WTC11 (cell line): Measurements from ENCODE around the gene TUBGCP6. TPM values are rescaled to one million over a fixed set of nuclear protein-coding genes. Genes with fewer than 3 reads are reported as not detected.

Experiments used
- ATAC-seq: fragments of 200-7000 bp; cut with Tn5 transposase; 2 replicates; pipeline ENCODE4 v1.10.0; 2021; ENCODE audit warnings: mild to moderate bottlenecking, moderate library complexity
- CTCF ChIA-PET: fragments of 300-600 bp; sonication (Branson Sonifier 250); formaldehyde crosslinking; loops from one replicate; lab custom pipeline; 2021; ENCODE audit warnings: antibody characterized with exemption; lab: Charles Lee
- POLR2A ChIA-PET: fragments of 350-600 bp; sonication (Branson Sonifier 250); formaldehyde crosslinking; loops from one replicate; lab custom pipeline; 2021; ENCODE audit warnings: antibody characterized with exemption; lab: Charles Lee
- DNase-seq: peaks from one replicate; pipeline ENCODE4 v3.0.0; 2021; ENCODE audit warnings: low spot score
- H3K27ac Mint-ChIP-seq: 2 replicates; pipeline ENCODE4 v1.8.0; 2021; ENCODE audit warnings: mixed read lengths
- H3K27me3 Mint-ChIP-seq: 2 replicates; pipeline ENCODE4 v1.8.0; 2021; ENCODE audit warnings: low read depth, mild to moderate bottlenecking, moderate library complexity, mixed read lengths
- H3K36me3 Mint-ChIP-seq: 2 replicates; pipeline ENCODE4 v1.8.0; 2021; ENCODE audit warnings: mixed read lengths
- H3K4me1 Mint-ChIP-seq: 2 replicates; pipeline ENCODE4 v1.8.0; 2022; ENCODE audit warnings: mixed read lengths
- H3K4me3 Mint-ChIP-seq: 2 replicates; pipeline ENCODE4 v1.8.0; 2021; ENCODE audit warnings: mild to moderate bottlenecking, moderate library complexity, mixed read lengths
- H3K9me3 Mint-ChIP-seq: 2 replicates; pipeline ENCODE4 v1.8.0; 2021; ENCODE audit warnings: mixed read lengths
- CREM ChIP-seq: sonication (generic); formaldehyde crosslinking; IDR thresholded peaks from 2 replicates; pipeline ENCODE4 v1.8.1; 2022; ENCODE audit warnings: mild to moderate bottlenecking, missing genetic modification reagents, moderate library complexity
- E2F4 ChIP-seq: sonication (generic); formaldehyde crosslinking; IDR thresholded peaks from 2 replicates; pipeline ENCODE4 v1.8.1; 2022; ENCODE audit warnings: low read depth, mild to moderate bottlenecking, moderate library complexity, missing genetic modification reagents, borderline replicate concordance
- ERG ChIP-seq: fragments of 250-450 bp; sonication (Bioruptor Pico); IDR thresholded peaks from 2 replicates; pipeline ENCODE4 v1.8.0; 2021; ENCODE audit warnings: mild to moderate bottlenecking
- ETV6 ChIP-seq: sonication (generic); formaldehyde crosslinking; IDR thresholded peaks from 2 replicates; pipeline ENCODE4 v1.8.1; 2022; ENCODE audit warnings: mild to moderate bottlenecking, missing genetic modification reagents
- GABPB1 ChIP-seq: sonication (generic); formaldehyde crosslinking; IDR thresholded peaks from 2 replicates; pipeline ENCODE4 v1.8.1; 2023; ENCODE audit warnings: mild to moderate bottlenecking, missing genetic modification reagents
- GRHL2 ChIP-seq: fragments of 250-450 bp; sonication (Bioruptor Pico); IDR thresholded peaks from 2 replicates; pipeline ENCODE4 v1.8.0; 2022; ENCODE audit warnings: mild to moderate bottlenecking, moderate library complexity; ENCODE audit not compliant: insufficient replicate concordance, severe bottlenecking
- IRF2 ChIP-seq: sonication (generic); formaldehyde crosslinking; IDR thresholded peaks from 2 replicates; pipeline ENCODE4 v1.8.0; 2022; ENCODE audit warnings: low read depth, missing genetic modification reagents, borderline replicate concordance
- PRDM15 ChIP-seq: sonication (generic); formaldehyde crosslinking; IDR thresholded peaks from 2 replicates; pipeline ENCODE4 v1.8.0; 2022; ENCODE audit warnings: missing genetic modification reagents
- RELA ChIP-seq: sonication (generic); formaldehyde crosslinking; IDR thresholded peaks from 2 replicates; pipeline ENCODE4 v1.8.1; 2022; ENCODE audit warnings: missing genetic modification reagents, mild to moderate bottlenecking, borderline replicate concordance
- SP1 ChIP-seq: sonication (generic); formaldehyde crosslinking; conservative IDR thresholded peaks from 2 replicates; pipeline ENCODE4 v1.8.1; 2022; ENCODE audit warnings: missing genetic modification reagents
- STAT6 ChIP-seq: sonication (generic); formaldehyde crosslinking; conservative IDR thresholded peaks from 2 replicates; pipeline ENCODE4 v1.8.1; 2023; ENCODE audit warnings: mild to moderate bottlenecking, low read depth, missing genetic modification reagents, moderate library complexity
- TEAD4 ChIP-seq: sonication (generic); formaldehyde crosslinking; IDR thresholded peaks from 2 replicates; pipeline ENCODE4 v1.8.0; 2022; ENCODE audit warnings: mild to moderate bottlenecking, missing genetic modification reagents
- USF2 ChIP-seq: sonication (generic); formaldehyde crosslinking; IDR thresholded peaks from 2 replicates; pipeline ENCODE4 v1.8.1; 2023; ENCODE audit warnings: mild to moderate bottlenecking, missing genetic modification reagents, moderate library complexity
- ZNF281 ChIP-seq: sonication (generic); formaldehyde crosslinking; IDR thresholded peaks from 2 replicates; pipeline ENCODE4 v1.8.0; 2023; ENCODE audit warnings: mild to moderate bottlenecking, missing genetic modification reagents
- ZNF416 ChIP-seq: fragments of 250-450 bp; sonication (Bioruptor Pico); IDR thresholded peaks from 2 replicates; pipeline ENCODE4 v1.9.0; 2021; ENCODE audit warnings: mild to moderate bottlenecking, inconsistent platforms
- ZNF512 ChIP-seq: sonication (generic); formaldehyde crosslinking; IDR thresholded peaks from 2 replicates; pipeline ENCODE4 v1.8.1; 2022; ENCODE audit warnings: missing genetic modification reagents, borderline replicate concordance
- total RNA-seq: library from RNA; stranded (reverse); gene quantifications from 3 replicates; pipeline ENCODE4 v1.2.3, GENCODE V29; 2021

TUBGCP6 gene
- total RNA-seq, 1 experiment from 2014 or later, result 45.4 TPM

- TF ChIP-seq STAT6 (CRISPR knock-in tag) (no peak), CREM (no peak), ZNF281 (CRISPR knock-in tag) (no peak), IRF2 (CRISPR knock-in tag) (no peak), PRDM15 (CRISPR knock-in tag) (no peak), TEAD4 (CRISPR knock-in tag) (no peak), USF2 (CRISPR knock-in tag) (no peak), ZNF512 (no peak)
These were observed 20.3 kb upstream of the TUBGCP6 start (continued) for GRCh38 chr22:50264946-50265669.

- H3K27ac Mint-ChIP-seq, result no peak overlapping the region
- H3K9me3 Mint-ChIP-seq, result no peaks in the 10 kb centered on the region
- POLR2A ChIA-PET, result no interaction called here
- DNase-seq, result no peak
- H3K4me1 Mint-ChIP-seq, result peaks cover 8% of the 10 kb centered on the region
- peaks cover 40% of the 10 kb centered on the region for H3K27me3 Mint-ChIP-seq
- CTCF ChIA-PET, result interaction anchor here (0.9 to 3.7 kb wide), 3 partner anchors 8 to 77 kb away, joined by 3 to 21 read pairs (median 3); no protein-coding TSS in a partner anchor
- no peaks in the 10 kb centered on the region for H3K36me3 Mint-ChIP-seq
- no peak for ATAC-seq
- no peak overlapping the region for H3K4me3 Mint-ChIP-seq
- TF ChIP-seq ETV6 (CRISPR knock-in tag), result no peak
- no peak for TF ChIP-seq RELA (CRISPR knock-in tag)
- TF ChIP-seq GABPB1, result no peak
- no peak for TF ChIP-seq ERG
- TF ChIP-seq GRHL2 (CRISPR knock-in tag), result no peak
- TF ChIP-seq SP1 (CRISPR knock-in tag), result no peak
- no peak for TF ChIP-seq ZNF416 (CRISPR knock-in tag)
- no peak for TF ChIP-seq CREM
- TF ChIP-seq E2F4, result no peak
These were observed 19.4 kb upstream of the TUBGCP6 start for GRCh38 chr22:50264104-50264745.
